GM20000 (cell line): ENCODE data around the gene KLK6.

ENCODE experiments used
- DNase-seq: peaks from one replicate; pipeline ENCODE4 v3.0.0; 2012; ENCODE audit warnings: low spot score
- CTCF ChIP-seq: IDR thresholded peaks from 2 replicates; pipeline ENCODE4 v1.5.1; 2012; ENCODE audit warnings: mild to moderate bottlenecking, control low read depth; ENCODE audit errors: extremely low read depth, missing control alignments

Gene KLK6

GRCh38 chr19:51002542-51003311, 33.3 kb upstream of the KLK6 start:
- peak; percentile 57 for DNase-seq
- no peak for TF ChIP-seq CTCF

GRCh38 chr19:51002089-51002532, 32.7 kb upstream of the KLK6 start:
- TF ChIP-seq CTCF, result no peak
- no peak for DNase-seq

- no peak for DNase-seq
- TF ChIP-seq CTCF, result no peak
Observed at GRCh38 chr19:51001515-51001914, 32.1 kb upstream of the KLK6 start, which contains the start of gene KLK8. KLK8 (minus strand) TSS chr19:51001604; CDS start chr19:51001167, 437 bp downstream.

- TF ChIP-seq CTCF, result no peak
- DNase-seq, result no peak
Observed at GRCh38 chr19:51000981-51001380, 31.6 kb upstream of the KLK6 start.

GRCh38 chr19:51000426-51000825, 31.0 kb upstream of the KLK6 start:
- DNase-seq, result no peak
- TF ChIP-seq CTCF, result no peak

DNA sequence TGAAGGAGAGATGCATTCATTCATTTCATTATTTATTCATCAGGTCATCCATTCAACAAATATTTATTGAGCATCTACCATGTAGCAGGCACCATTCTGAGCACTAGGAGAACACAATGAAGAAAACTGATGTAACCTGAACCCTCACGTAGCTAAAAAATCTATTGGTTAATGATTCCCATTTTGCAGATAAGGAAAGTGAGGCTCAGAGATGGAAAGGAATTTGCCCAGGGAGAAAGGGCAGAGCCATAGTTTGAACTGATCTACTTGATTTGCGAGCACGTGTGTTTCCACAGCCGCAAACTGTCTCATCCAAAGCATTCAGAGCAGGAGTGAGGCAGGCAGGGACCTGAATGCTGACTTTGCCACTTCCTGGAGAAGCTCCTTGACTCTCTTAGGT, 29.3 kb upstream of the KLK6 start:
- DNase-seq, result no peak
- TF ChIP-seq CTCF, result no peak

DNA sequence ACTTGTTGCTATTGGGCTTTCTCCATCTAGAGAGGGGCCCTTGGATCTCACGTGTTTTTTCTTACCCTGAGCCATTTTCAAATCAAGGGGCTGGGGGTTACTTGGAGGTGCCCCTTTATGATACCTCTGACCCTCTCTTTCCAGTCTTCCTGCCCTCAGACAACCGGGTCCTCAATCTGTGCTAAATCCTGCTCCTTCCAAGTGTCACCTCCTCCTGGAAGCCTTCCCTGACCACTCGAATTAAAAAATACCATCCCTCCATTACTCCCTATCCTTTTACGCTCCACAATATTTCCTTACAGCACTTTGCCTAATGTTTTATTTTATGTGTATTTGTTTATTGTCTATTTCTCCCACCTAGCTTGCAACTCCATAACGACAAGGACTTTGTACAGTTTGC, 28.7 kb upstream of the KLK6 start:
- no peak for DNase-seq
- TF ChIP-seq CTCF, result no peak
